ENCODE measurements around the gene BIRC2.
"Not testable (repeated sequence)": the region's sequence is repeated elsewhere in the genome, so short reads cannot be mapped to it uniquely, and the experiment has no call there.

Gene BIRC2

DNA sequence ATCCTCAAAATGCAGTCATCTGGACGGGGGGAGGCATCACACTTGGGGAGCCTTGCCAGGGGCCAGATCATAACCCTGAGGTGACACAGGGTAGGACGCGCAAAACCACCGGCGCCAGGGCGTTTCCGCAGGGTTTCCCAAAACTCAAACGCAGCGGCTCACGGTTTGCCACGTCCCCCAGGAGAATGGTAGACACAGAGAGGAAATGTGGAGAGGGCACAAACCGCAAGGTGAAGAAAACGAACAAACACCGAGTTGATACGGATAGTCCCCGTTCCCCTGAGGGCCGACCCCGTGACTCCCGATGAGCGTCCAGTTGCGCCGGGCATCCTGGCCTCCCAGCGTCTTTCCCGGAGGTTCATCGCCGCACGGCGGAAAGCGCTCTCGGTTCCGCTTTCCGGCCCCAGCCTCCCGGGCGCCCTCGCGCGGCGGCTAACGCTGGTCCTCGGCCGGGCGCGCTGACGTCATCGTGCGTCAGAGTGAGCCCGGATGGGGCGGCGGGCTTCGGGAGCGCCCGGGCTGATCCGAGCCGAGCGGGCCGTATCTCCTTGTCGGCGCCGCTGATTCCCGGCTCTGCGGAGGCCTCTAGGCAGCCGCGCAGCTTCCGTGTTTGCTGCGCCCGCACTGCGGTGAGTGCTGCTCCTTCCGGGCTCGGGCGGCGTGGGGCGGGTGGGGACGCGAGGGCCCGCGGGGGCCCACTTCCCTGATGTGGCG is at the start of gene BIRC2:
Gene BIRC2, plus strand, starts transcription at position 467 of the 714 bp plus-strand sequence. CDS start 2,641 bp downstream, outside the sequence.
- DNase-seq (ENCODE audit: low spot score), result peak; percentile 34

DNA sequence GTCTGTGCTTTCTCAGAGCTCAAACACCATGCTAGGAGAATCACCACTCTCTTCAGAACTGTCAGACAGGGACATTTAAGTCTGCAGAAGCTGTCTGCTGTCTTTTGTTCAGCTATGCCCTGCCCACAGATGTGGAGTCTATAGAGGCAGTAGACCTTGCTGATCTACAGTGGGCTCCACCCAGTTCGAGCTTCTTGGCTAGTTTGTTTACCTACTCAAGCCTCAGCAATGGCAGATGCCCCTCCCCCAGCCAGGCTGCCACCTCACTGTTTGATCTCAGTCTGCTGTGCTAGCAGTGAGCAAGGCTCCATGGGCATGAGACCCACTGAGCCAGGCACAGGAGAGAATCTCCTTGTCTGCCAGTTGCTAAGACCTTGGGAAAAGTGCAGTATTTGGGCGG is 46.2 kb upstream of the BIRC2 start:
- DNase-seq (ENCODE audit: low spot score), result not testable (repeated sequence)

DNA sequence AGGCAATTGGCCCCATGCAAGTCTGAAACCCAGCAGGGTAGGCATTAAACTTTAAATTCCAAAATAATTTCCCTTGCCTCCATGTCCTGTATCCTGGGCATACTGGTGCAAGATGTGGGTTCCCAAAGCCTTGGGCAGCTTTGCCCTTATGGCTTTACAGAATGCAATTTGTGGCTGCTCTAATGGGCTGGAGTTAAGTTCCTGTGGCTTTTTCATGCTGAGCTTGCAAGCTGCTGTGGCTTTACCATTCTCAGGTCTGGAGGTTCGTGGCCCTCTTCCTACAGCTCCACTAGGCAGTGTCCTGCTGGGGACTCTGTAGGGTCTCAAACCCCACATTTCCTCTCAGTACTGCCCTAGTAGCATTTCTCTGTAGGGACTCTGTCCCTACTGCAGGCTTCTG is 44.8 kb upstream of the BIRC2 start:
- DNase-seq (ENCODE audit: low spot score), result no peak

DNA sequence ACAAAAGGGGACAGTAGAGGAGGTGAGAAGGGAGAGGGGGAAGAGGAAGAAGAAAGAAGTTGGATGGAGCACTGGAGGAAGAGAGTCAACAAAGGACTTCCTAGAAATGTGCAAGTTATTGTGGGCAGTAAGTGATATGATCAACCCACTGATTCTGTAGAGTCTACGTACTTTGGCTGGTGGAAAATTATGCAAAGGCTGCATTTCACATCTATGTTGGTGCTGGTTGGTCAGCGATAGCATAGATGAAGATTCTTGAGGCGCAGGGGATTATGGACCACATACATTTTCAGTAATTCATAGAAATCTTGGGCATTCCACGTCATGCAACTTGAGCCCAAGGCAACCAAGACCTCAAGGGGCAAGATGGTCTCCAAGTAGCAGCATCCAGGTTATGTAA is 42.3 kb upstream of the BIRC2 start:
- DNase-seq (ENCODE audit: low spot score), result no peak

DNA sequence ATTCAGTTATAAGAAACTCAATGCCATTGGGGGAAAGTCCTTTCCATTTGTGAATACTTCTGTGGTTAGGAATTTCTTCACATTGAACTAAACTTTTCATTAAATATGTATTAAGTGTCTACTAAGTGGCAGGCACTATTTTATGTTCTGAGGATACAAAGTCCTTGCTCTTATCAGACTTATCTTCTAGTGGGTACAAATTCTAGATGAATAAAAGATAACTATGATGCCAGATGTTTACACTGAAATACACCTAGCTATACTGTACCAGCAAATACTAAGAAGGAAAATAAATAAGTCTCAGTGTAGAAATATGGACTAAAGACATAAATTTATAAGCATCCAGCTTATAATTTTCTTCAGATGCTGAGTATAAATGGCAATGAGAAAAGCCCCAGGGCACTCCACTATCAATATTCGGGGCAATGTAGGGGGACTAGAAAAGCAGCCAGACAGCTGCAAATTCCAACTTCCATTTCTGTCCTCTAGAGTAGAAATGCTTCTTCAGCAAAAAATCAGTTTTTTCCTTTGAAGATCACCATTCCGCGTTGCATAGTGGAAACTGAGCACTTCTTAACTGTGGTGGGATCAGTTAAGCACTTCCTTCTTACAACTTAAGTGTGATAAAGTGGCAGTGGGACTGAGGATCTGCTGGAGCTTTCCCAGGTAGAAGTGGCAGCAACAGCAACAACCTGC is 41.5 kb upstream of the BIRC2 start:
- DNase-seq (ENCODE audit: low spot score), result no peak

DNA sequence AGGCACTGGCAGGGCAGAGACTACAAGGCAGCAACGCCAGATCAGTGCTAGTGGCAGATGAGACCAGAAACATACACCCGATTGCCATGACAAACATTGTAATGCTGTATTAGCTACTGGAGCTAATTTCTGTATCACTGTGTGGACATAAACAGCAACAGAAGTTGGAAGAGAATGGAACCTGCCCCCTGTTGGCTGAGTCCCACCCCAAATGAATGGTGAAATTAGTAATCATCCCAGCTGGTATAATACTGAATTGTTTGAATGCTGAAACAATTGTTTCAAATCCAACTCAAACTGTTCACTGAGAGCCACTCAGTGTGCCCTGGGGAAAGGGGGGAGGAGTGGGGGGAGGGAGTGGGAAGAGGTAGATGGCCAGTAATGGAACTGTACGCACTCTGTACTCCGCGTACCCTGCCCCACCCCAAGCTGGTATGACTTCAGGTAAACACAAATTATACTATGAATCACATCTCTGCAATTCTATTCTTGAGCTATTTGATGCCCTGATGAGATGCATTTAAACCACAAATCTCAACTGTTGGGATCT is 40.9 kb upstream of the BIRC2 start:
- DNase-seq (ENCODE audit: low spot score), result no peak

DNA sequence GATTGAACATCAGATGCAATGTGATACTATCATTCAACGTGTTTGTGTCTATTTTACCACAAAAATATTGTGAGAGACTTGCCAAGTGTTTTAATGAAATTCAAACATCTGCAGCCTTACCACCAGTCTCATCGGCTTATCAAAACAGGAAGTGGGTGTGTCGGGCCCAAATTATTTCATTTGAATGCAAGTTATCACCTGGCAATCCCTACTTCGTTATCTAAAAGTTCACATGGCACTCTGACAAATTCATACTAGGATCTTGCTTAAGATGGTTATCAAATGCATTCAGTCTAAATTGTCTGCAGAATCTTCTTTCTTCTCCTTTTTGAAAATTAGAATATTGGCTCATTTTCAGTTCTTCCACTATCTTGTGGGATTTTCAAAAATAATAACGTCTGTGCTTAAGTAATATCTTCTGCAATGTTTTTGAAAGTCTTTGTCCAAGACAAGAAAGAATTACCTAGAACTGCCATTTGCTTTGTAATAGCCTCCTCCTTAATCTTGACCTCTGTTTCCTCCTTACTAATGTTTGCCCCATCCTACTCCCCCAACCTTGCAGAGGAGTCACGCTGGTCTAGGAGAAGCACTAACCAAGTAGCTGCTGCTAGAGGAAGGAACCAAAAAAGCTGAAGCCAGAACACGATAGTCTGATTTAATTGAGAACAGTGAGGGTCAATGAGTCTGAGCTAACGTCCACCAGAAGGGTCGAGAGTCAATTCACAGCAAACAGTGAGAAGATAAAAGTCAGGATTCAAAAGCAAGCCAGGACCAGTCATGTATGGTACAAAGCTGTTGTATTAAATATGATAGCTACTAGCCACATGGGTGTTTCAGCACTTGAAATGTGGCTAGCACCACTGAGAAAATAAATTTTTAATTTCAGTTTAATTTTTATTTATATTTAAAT is 39.9 kb upstream of the BIRC2 start:
- DNase-seq (ENCODE audit: low spot score), result no peak

DNA sequence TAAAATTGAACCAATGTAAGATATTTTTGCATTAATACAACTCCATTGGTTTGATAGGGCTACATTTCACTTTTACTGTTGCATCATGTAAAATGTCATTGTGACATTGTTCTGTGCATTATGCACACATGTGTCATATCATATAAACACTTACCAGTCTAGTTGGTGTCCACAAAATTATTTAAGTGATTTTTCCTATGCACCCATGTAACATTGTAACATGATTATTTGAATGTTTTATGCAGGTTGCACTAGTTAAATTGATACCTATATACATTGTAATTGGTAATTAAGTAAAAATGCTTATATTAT is 39.3 kb upstream of the BIRC2 start:
- DNase-seq (ENCODE audit: low spot score), result no peak

DNA sequence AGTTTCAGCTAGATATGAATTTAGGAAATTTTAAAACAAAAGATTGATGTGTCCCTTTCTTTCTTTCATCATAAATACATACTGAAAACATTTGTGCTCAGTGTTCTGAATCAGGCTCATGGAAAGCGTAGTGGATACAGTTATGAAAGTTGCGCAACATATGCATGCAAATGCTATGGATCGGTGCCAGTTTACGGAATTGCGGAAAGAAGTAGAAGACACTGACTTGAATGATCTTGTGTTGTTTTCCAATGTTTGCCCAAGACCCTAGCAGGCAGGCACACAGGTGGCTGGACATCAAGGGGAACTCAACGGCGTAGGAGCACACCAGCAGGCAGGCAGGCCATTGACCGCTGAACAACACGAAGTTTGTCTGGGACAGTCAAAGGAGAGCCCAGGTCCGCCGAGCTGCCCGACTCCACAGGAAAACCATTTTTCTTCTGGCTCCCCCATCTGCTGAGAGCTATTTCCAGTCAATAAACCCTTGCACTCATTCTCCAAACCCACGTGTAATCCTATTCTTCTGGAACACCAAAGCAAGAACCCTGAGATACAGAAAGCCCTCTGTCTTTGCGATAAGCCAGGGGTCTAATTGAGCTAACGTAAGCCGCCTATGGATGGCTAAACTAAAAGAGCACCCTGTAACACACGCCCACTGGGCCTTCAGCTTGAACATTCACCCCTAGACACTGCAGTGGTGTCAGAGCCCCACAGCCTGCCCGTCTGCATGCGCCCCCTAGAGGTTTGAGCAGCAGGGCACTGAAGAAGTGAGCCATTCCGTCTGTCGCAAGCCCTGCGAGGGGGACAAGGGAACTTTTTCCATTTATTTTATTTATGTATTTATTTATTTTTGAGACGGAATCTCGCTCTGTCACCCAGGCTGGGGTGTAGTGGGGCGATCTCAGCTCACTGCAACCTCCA is 37.1 kb upstream of the BIRC2 start:
- no peak for DNase-seq (ENCODE audit: low spot score)

DNA sequence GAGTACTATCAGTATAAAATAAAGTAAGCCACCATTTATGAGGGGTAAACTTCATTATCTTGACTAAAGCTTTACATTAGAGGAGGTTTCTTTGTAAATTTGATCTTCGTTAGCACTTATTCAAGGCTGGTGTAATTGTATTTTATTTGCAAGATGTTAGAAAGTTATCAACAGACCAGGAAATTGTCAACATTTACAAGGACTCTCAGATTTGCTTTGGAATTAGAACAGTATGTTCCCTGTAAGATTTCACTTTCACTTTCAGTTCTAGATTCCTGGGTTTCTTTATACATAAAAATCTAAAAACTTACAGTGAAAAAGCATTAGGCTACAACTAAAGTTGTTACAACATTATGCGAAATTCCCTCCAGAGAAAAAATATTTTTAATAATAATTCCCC is 34.3 kb upstream of the BIRC2 start:
- DNase-seq (ENCODE audit: low spot score), result no peak

DNA sequence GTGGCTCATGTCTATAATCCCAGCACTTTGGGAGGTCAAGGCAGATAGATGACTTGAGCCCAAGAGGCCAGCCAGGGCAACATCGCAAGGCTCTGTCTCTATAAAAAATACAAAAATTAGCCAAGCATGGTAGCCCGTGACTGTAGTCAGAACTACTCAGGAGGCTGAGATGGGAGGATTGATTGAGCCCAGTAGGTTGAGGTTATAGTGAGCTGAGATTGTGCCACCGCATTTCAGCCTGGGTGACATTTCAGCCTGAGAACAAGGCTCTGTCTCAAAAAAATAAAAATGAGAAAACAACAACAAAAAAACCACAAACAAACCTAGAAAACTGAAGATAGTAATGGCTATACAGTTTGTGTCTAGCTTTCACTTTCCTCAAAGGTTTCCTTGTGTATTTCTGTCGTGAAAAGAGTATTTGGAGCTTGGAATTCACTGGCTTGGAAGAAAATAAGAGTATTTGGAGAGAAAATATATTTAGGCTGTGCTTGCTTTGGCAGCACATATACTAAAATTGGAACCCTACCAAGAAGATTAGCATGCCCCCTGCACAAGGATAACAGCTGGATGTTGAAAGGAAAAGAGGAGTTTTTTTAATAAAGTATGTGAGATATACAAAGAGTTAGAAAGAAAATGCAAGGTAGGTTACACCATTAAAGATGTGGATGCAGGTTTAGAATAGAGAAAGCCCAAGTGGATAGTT is 33.6 kb upstream of the BIRC2 start:
- no peak for DNase-seq (ENCODE audit: low spot score)

DNA sequence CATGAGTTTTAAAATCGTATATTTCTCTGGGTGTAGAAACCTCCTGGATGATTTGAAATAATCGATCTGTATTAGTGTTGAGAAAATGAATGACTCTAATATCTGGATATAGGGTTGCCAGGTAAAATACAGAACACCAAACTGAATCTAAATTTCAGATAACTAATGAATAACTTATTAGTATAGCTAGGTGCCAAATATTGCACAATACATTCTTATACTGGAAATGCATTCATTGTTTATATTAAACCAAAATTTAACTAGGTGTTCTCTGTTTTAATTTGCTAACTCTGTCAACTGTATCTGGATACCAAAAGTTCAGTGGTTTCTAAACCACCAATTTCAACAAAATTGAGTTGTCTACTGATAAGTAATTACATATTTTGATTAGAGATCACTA is 32.2 kb upstream of the BIRC2 start:
- DNase-seq (ENCODE audit: low spot score), result no peak

DNA sequence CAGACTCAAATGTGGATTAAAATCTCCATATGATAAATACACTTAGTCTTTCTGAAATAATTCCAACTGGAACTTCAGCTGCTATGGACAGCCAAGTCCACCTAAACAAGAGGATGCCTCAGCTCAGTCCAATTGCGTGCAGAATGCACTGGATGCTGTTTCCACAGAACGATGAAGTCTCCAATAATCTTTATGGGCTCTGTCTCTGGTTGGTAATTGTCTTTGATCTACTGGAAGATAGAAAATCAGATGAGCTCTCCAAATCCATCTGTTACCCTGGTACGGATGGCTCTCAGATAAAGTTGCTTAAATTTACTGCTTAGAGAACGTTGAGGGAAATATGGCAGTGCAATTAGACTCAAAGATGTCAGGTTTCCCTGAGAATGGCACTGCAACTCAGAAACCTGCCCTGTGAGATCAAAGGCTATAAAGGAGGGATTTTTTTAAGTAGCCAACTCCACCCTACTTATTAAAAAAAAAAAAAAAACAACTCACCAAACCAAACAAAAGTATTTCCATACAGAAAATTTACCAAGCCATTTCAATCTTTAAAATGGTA is 30.6 kb upstream of the BIRC2 start:
- DNase-seq (ENCODE audit: low spot score), result no peak

DNA sequence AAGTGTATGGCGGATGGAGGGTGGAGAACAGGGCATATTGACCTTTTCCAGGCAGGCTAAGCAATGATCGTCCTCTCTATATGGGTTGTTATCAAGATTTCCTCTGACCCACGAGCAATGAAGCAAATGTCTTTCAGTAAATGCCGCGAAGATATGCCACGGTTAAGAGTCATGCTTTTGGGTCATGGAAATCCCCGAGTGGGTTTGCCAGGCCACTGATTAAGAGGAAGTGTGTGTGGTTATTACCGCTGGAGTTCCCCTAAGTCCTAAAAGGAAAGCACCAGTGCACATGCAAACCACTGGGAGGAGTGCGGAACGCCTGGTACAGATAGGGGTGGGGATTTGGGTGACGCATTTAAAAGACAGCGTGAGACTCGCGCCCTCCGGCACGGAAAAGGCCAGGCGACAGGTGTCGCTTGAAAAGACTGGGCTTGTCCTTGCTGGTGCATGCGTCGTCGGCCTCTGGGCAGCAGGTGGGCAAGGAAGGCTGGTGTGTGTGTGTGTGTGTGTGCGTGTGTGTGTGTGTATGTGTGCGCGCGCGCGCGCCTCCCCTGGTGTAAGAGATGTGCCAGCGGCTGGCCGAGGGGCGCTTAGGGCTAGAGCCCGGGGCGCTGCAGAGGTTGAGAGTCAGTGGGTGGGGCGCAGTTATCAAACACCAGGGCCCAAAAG is 29.8 kb upstream of the BIRC2 start, which contains the start of gene BIRC3:
Gene BIRC3, plus strand, starts transcription at position 386 of the 669 bp plus-strand sequence. CDS start 7,026 bp downstream, outside the sequence.
- DNase-seq (ENCODE audit: low spot score), result peak; percentile 36

DNA sequence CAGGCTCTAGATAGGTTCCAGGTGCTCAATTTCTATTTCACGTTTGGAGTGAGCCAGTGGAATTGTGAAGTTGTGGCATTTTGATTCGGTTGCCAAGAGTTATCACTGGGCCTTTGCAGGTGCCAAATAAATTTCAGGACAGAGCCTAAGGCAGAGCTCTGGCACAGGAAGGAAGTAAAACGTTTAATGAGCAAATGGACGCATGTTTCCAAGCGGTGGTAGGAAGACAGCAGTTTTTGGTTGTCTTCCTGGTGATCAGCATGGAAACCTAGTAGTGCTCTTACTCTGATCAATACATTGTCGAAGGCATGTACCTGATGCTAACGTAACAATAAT is 29.3 kb upstream of the BIRC2 start:
- DNase-seq (ENCODE audit: low spot score), result no peak

DNA sequence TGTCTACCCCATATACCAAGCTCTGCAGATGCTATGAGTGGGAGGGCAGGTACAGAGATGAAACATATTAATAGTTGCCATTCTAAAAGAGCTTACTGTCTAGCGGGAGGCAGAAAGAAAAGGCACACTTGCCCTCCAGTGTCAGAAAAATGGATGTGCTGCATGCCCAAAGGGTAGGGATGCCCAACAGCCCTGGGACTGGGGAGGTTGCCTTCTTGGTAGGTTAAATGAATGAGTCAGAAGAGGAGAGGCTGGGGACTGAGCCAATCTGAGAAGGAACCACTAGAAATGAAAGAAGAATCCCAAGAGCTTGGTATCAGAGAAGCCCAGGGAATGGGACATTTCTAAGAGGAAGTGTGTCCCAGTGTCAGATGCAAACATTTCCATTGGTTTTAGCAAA is 28.5 kb upstream of the BIRC2 start:
- DNase-seq (ENCODE audit: low spot score), result no peak

DNA sequence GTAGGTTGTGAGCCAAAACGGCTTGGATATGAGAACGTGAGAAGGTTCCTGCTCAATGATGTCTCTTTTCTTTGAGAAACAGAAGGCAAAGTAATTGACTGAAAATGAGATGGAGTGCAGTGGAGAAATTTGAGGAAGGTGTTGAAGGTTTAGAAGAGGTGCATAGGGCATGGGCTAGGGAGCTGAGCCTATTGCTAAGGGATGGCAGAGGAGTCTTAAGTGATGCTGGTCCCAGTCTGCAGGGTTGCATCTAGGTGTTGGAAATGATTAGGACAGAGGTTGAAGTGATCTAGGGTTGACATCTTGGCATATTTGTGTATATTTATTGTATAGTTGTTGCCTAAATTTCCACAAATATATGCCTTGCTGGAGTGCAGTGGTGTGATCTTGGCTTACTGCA is 27.5 kb upstream of the BIRC2 start:
- no peak for DNase-seq (ENCODE audit: low spot score)

DNA sequence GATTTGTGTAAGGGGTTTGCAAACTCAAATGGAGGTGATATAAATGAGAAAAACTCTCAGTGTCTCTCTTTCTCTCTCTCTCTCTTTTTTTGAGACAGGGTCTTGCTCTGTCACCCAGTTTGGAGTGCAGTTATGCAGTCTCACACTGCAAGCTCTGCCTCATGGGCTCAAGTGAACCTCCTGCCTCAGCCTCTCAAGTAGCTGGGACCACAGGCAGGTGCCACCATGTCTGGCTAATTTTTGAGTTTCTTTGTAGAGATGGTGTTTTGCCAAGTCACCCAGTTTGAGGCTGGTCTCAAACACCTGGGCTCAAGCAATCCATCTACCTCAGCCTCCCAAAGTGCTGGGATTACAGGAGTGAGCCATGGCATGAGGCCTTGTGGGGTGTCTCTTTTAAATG is 26.8 kb upstream of the BIRC2 start:
- no peak for DNase-seq (ENCODE audit: low spot score)

DNA sequence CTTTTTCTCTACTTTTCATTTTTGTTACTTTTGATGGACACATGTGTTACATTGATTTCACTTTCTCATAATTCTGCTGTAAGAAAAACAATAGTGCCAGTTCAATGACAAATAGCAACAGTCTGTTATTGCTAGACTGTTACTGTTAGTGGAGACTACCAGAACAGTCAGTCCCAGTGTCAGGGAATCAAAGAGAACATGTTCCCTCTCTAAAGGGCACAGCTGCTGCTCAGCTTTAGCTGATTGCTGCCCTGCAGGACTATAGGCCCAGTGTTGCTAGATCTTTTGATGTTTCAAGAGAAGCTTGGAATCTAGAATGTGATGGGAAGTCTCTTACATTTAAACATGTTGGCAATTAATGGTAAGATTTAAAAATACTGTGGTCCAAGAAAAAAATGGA is 26.3 kb upstream of the BIRC2 start:
- no peak for DNase-seq (ENCODE audit: low spot score)

DNA sequence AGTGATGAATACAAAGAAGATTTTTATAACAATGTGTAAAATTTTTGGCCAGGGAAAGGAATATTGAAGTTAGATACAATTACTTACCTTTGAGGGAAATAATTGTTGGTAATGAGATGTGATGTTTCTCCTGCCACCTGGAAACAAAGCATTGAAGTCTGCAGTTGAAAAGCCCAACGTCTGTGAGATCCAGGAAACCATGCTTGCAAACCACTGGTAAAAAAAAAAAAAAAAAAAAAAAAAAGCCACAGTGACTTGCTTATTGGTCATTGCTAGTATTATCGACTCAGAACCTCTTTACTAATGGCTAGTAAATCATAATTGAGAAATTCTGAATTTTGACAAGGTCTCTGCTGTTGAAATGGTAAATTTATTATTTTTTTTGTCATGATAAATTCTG is 24.5 kb upstream of the BIRC2 start:
- DNase-seq (ENCODE audit: low spot score), result no peak

Measured in HuH-7.5 (cell line).